K562 (cell line): Measurements from ENCODE around the gene HRH1. TPM values are rescaled to one million over a fixed set of nuclear protein-coding genes. Genes with fewer than 3 reads are reported as not detected.

Experiments used
- FOXA3 ChIP-seq, 2 experiments: fragments of 450-650 bp in 1 of 2; sonication (generic) in 1 of 2; formaldehyde crosslinking; IDR thresholded peaks in 1 of 2; conservative IDR thresholded peaks in 1 of 2; 2 replicates each; pipeline versions ENCODE4 v1.4.0 to v1.8.0; 2020 to 2022; ENCODE audit warnings: mild to moderate bottlenecking in 2 of 2, missing genetic modification reagents in 1 of 2
- NR2C1 ChIP-seq, 2 experiments: fragments of 450-650 bp; IDR thresholded peaks; 2 replicates each; pipeline ENCODE4 v1.6.1; 2017; ENCODE audit warnings: mild to moderate bottlenecking in 2 of 2, antibody characterized with exemption in 1 of 2, inconsistent platforms in 1 of 2, missing compliant biosample characterization in 1 of 2, missing genetic modification characterization in 1 of 2
- PURB ChIP-seq: sonication (generic); formaldehyde crosslinking; IDR thresholded peaks from 2 replicates; pipeline ENCODE4 v1.9.0; 2021; ENCODE audit warnings: low read depth, mild to moderate bottlenecking, missing genetic modification reagents
- RAD21 ChIP-seq, 2 experiments: fragments of 250-450 bp in 1 of 2; fragments of 450-650 bp in 1 of 2; sonication (Bioruptor Pico) in 1 of 2; formaldehyde crosslinking in 1 of 2; IDR thresholded peaks in 1 of 2; conservative IDR thresholded peaks in 1 of 2; 2 replicates each; pipeline versions ENCODE4 v1.4.0 to v1.8.0; 2020 to 2022; ENCODE audit warnings: mild to moderate bottlenecking in 2 of 2, moderate library complexity in 1 of 2
- SMAD1 ChIP-seq: fragments of 150-350 bp; IDR thresholded peaks from 2 replicates; pipeline ENCODE4 v1.6.1; 2014; ENCODE audit warnings: low read length, low read depth; ENCODE audit not compliant: partially characterized antibody
- SP2 ChIP-seq: IDR thresholded peaks from 2 replicates; pipeline ENCODE4 v1.6.1; 2011; ENCODE audit warnings: mild to moderate bottlenecking, low read depth, low read length, moderate library complexity; ENCODE audit not compliant: poor library complexity, severe bottlenecking; ENCODE audit errors: extremely low read depth
- ZBTB8A ChIP-seq: fragments of 450-650 bp; IDR thresholded peaks from 2 replicates; pipeline ENCODE4 v1.6.1; 2018; ENCODE audit warnings: mild to moderate bottlenecking, moderate library complexity; ENCODE audit not compliant: partially characterized antibody
- ZEB2 ChIP-seq: fragments of 450-650 bp; IDR thresholded peaks from 2 replicates; pipeline ENCODE4 v1.6.1; 2016
- polyA plus RNA-seq, 8 experiments: library from polyadenylated mRNA; depleted of rRNA in 4 of 8; stranded (reverse) in 5 of 8; unstranded in 3 of 8; fragments of >200 nt; fragmentation: Nextera tagmentation in 2 of 8; fragmentation: Illumina TruSeq in 1 of 8; extraction: Ambion mirVana in 2 of 8; extraction: Trizol in 1 of 8; gene quantifications; 2 replicates each; pipeline versions ENCODE4 v1.2.1 to v1.2.3, GENCODE V29; 2011 to 2014; ENCODE audit warnings: inconsistent platforms in 1 of 8, missing spikeins in 1 of 8
- total RNA-seq, 7 experiments: library from RNA; depleted of rRNA in 6 of 7; stranded (reverse); fragments of >200 nt in 6 of 7; fragmentation: Illumina TruSeq in 2 of 7; extraction: Trizol in 2 of 7; gene quantifications; 2 replicates each; pipeline versions ENCODE4 v1.2.1 to v1.2.3, GENCODE V29; 2011 to 2021; ENCODE audit warnings: low replicate concordance in 1 of 7
- TF ChIP-seq, protein P1 (sequence below): sonication (generic); formaldehyde crosslinking; IDR thresholded peaks from 2 replicates; pipeline ENCODE4 v1.8.0; 2023; ENCODE audit warnings: mild to moderate bottlenecking, missing genetic modification reagents
- TF ChIP-seq, protein P2 (sequence below): fragments of 250-450 bp; sonication (Bioruptor Pico); IDR thresholded peaks from 2 replicates; pipeline ENCODE4 v1.8.0; 2022; ENCODE audit warnings: inconsistent platforms, mild to moderate bottlenecking, moderate library complexity, borderline replicate concordance
- TF ChIP-seq, protein P3 (sequence below): fragments of 450-650 bp; IDR thresholded peaks from 2 replicates; pipeline ENCODE4 v1.7.0; 2016; ENCODE audit warnings: borderline replicate concordance
- TF ChIP-seq, protein P4 (sequence below), 3 experiments: fragments of 200-800 bp in 1 of 3; sonication (Bioruptor generic) in 1 of 3; sonication (generic) in 1 of 3; formaldehyde crosslinking in 1 of 3; IDR thresholded peaks; 2 replicates each; pipeline versions ENCODE4 v1.6.1 to v1.8.0; 2016 to 2022; ENCODE audit warnings: mild to moderate bottlenecking in 2 of 3, missing compliant biosample characterization in 2 of 3, missing genetic modification characterization in 2 of 3, missing genetic modification reagents in 1 of 3
- TF ChIP-seq, protein P5 (sequence below): sonication (generic); IDR thresholded peaks from 2 replicates; pipeline ENCODE4 v1.6.1; 2016

Gene HRH1
- total and polyA plus RNA-seq, 9 of the 15 experiments (the other 6 are each of a cell fraction or from before 2014, with no cell fraction given) = 0.03 to 0.15 (median 0.06) TPM; not detected in 1

GRCh38 chr3:11304175-11304574 lies 149.9 kb downstream of the HRH1 start (continued):
- TF ChIP-seq, protein P1, sequence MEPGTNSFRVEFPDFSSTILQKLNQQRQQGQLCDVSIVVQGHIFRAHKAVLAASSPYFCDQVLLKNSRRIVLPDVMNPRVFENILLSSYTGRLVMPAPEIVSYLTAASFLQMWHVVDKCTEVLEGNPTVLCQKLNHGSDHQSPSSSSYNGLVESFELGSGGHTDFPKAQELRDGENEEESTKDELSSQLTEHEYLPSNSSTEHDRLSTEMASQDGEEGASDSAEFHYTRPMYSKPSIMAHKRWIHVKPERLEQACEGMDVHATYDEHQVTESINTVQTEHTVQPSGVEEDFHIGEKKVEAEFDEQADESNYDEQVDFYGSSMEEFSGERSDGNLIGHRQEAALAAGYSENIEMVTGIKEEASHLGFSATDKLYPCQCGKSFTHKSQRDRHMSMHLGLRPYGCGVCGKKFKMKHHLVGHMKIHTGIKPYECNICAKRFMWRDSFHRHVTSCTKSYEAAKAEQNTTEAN = no peak
- no peak for TF ChIP-seq SP2
- TF ChIP-seq, protein P2, sequence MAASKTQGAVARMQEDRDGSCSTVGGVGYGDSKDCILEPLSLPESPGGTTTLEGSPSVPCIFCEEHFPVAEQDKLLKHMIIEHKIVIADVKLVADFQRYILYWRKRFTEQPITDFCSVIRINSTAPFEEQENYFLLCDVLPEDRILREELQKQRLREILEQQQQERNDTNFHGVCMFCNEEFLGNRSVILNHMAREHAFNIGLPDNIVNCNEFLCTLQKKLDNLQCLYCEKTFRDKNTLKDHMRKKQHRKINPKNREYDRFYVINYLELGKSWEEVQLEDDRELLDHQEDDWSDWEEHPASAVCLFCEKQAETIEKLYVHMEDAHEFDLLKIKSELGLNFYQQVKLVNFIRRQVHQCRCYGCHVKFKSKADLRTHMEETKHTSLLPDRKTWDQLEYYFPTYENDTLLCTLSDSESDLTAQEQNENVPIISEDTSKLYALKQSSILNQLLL (CRISPR knock-in tag) = no peak
- TF ChIP-seq RAD21 (CRISPR knock-in tag; conservative IDR thresholded peaks at IDR 0.05 in 1 of 2, IDR thresholded peaks at IDR 0.05 in 1 of 2) = no peak
- TF ChIP-seq, protein P3, sequence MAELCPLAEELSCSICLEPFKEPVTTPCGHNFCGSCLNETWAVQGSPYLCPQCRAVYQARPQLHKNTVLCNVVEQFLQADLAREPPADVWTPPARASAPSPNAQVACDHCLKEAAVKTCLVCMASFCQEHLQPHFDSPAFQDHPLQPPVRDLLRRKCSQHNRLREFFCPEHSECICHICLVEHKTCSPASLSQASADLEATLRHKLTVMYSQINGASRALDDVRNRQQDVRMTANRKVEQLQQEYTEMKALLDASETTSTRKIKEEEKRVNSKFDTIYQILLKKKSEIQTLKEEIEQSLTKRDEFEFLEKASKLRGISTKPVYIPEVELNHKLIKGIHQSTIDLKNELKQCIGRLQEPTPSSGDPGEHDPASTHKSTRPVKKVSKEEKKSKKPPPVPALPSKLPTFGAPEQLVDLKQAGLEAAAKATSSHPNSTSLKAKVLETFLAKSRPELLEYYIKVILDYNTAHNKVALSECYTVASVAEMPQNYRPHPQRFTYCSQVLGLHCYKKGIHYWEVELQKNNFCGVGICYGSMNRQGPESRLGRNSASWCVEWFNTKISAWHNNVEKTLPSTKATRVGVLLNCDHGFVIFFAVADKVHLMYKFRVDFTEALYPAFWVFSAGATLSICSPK = no peak
- TF ChIP-seq, protein P4, sequence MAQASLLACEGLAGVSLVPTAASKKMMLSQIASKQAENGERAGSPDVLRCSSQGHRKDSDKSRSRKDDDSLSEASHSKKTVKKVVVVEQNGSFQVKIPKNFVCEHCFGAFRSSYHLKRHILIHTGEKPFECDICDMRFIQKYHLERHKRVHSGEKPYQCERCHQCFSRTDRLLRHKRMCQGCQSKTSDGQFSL (CRISPR knock-in tag; IDR thresholded peaks at IDR 0.05) = no peak
- TF ChIP-seq, protein P4 (tag; IDR thresholded peaks at IDR 0.05) = no peak
- TF ChIP-seq PURB = no peak
- no peak for TF ChIP-seq ZEB2
- TF ChIP-seq FOXA3 (CRISPR knock-in tag; conservative IDR thresholded peaks at IDR 0.05 in 1 of 2, IDR thresholded peaks at IDR 0.05 in 1 of 2) = no peak
- TF ChIP-seq ZBTB8A = no peak
- TF ChIP-seq, protein P5, sequence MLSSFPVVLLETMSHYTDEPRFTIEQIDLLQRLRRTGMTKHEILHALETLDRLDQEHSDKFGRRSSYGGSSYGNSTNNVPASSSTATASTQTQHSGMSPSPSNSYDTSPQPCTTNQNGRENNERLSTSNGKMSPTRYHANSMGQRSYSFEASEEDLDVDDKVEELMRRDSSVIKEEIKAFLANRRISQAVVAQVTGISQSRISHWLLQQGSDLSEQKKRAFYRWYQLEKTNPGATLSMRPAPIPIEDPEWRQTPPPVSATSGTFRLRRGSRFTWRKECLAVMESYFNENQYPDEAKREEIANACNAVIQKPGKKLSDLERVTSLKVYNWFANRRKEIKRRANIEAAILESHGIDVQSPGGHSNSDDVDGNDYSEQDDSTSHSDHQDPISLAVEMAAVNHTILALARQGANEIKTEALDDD = no peak
- no peak for TF ChIP-seq NR2C1 (IDR thresholded peaks at IDR 0.05)
- no peak for TF ChIP-seq NR2C1 (tag; IDR thresholded peaks at IDR 0.05)
- no peak for TF ChIP-seq SMAD1
